GM21737 (cell line): ENCODE results near the gene ZNF618.

Experiments used
- ATAC-seq: cut with Tn5 transposase; IDR thresholded peaks from one replicate; pipeline ENCODE4 v1.9.1; 2021; ENCODE audit warnings: mild to moderate bottlenecking, moderate library complexity; ENCODE audit not compliant: unreplicated experiment

The ZNF618 gene

DNA sequence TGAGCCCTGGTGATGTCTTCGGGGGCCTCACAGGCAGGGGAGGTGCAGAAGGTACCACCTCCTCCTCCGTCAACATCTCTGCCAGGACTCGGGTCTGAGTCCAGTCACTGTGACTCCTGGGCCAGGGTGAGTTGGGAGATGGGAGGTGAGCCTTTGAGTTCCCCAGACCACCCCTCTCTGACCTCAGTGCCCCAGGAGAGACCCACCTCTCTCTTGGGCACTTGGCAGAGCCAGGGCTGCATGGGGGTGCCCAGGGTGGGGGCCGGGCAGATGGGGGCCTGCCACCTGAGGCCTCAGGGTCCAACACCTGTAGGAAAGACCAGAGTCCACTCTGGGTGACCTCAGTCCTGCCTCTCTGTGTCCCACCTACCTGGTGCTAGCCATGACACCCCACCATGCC is 216.2 kb downstream of the ZNF618 start:
- no peak for ATAC-seq

DNA sequence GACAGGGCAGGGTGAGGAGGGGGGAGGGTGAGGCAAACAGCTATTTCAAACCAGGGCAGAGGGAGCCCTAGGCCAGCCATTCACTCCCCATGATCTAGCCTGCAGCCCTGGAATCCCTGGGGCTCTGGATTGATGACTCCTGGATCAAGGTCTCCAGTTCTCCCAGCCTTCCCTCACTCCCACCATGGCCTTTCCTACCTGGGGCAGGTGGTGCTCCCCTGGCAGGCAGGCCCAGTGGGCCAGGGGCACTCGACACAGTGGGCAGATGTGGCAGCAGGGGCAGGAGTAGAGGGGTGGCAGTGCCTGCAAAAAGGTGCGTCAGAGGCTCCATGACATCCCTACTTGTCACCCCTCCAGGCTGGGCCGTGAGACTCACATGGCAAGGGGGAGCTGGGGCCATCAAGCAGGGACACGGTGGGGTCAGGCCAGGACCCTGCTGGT is 216.9 kb downstream of the ZNF618 start:
- ATAC-seq, result no peak

DNA sequence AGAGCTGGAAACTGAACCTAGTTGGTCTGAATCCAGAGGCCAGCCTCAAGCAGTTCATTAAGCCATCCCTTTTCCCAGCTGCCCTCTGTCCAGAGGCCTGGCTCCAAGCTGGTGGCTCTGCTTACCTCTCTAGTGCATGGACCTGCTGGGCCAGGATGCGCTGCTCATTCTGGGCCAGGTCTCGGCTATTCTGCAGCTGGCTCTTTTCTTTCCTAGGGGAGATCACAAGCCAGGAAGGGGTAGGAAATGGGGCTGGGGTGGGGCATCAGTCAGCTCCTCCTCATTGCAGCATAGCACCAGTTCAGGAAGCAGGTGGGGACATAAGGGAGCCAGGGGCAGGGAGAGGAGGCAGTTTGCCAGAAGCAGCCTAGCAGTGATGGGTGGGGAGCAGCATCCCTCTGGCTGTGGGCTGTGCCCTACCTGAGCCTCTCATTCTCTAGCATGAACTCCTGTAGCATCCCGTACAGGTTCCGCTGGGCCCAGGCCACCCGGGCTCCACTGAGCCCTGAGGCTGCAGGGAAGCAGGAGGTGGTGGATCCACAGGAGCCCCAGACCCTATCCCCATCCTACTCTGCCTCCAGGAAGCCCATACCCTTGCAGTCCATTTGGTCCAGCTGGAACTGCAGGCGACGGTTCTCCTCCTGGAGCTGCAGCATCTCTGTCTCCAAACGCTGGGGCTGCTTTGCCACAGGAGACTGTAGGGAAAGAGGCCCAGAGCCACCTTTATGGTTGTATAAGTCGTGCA is 217.8 kb downstream of the ZNF618 start:
- no peak for ATAC-seq

DNA sequence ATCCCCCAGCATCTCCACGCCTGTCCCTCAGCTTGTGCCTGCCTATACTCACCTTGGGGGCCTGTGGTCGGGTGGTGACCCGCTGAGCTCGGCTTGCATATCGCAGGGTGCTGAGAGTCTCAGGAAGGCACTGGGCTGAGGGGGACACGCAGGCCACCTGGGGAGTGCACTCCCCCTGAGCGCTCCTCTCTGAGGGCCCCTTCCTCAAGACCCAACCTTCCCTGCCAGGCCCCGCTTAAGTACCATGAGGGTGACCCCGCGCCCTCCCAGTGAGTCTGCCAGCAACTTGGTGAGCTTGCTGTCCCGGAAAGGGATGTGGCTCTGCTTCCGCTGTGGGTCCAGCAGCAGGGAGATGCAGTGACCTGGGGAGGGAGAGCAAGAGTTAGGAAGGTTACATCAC is 218.9 kb downstream of the ZNF618 start:
- no peak for ATAC-seq

DNA sequence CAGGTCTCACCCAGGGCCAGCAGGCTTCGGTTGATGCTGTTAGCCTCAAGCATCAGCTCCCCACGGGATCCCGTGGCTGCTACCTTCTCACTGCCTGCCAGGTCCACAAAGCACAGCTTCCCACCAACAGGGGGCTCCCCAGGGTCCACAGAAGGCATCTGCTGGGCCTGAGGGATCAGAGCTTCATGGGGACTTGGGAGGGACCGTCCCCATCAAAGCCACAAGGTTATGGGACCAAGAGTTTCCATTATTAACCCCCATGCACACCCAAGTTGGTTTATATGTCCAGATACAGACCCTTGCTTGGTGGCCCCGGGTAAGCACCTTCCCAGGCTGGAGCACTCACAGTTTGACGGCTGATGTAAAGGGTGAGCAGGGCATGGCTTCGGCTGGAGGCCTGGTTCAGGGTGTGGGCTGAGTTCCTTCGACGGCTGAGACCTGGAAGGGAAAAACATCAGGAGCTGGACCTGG is 220.0 kb downstream of the ZNF618 start:
- ATAC-seq, result no peak

DNA sequence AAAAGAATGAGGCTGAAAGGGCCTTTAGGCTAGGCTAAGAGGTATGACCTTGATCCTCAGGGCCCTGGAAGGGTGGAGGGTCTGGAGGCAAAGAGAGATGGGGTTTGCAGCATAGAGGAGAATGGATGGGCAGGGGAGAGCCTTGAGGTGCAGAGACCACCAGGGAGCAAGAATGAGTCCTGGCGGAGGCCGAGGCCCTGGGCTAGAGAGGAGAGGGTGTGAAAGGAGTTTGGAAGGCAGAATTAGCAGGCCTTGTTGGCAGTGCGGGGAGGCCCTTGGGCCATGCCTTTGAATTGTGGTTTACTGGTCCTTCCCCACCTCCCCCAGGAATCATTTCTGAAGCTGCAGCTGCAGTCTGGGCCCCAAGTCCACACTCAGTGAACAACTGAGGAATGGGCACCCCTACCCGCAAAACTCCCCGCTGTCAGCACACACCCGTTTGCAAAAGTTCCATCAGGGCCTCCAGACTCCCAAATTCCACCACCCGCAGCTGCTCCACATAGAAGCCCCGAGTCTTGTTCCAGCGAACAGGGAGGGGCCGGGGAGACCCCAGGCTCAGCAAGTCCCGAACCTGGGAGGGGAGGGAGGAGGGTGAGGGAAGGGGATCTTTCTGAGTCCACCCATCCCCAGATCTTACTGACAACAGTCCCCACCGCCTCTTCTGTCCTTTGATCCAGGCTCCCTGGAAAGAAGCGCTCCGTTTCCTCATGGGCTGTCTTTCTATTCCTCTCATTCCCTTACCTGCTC is 220.9 kb downstream of the ZNF618 start:
- no peak for ATAC-seq

GRCh38 chr9:114097613-114098020 is 221.5 kb downstream of the ZNF618 start:
- ATAC-seq, result no peak

- ATAC-seq, result no peak
These were observed 222.2 kb downstream of the ZNF618 start for GRCh38 chr9:114098021-114098935.

DNA sequence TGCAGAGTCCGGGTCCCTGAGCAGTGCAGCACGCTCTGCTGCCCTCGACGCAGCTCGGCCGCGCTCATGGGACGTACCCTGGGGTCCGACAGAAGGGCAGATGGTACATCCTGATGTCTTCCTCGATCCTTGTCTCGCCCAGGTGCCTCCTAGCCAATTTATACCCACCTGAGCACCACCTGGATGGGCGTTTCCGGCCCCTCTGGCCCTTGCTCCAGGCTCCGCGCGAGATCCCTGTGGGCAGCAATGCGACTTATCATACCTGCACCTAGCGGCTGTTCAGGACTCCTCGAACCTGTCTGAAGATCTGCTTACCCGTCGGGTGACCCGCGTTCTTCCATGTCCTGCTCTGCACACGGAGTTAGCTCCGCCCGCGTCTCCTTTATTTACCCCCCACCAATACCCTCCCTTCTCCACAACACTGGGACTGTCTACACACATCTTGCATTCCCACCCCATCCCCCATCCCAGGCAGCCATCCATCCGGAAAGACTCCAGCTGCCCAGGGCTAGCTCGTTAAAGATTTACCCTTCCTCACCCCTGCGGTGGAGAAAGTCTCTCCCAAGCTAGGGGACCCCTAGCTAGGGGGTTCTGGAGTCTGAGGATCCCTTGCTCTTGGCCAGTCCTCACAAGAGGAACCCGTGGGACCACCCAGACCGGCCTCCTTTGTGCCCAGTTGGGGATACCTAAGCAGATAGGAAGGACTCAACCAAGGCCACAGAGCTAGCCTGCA is 223.0 kb downstream of the ZNF618 start, which contains the start of gene KIF12:
Gene KIF12, minus strand, starts transcription at position 357 of the 733 bp plus-strand sequence. Its CDS starts 16 bp downstream, at position 341.
- no peak for ATAC-seq

- ATAC-seq, result no peak
These were observed 223.7 kb downstream of the ZNF618 start for GRCh38 chr9:114099669-114100270.

DNA sequence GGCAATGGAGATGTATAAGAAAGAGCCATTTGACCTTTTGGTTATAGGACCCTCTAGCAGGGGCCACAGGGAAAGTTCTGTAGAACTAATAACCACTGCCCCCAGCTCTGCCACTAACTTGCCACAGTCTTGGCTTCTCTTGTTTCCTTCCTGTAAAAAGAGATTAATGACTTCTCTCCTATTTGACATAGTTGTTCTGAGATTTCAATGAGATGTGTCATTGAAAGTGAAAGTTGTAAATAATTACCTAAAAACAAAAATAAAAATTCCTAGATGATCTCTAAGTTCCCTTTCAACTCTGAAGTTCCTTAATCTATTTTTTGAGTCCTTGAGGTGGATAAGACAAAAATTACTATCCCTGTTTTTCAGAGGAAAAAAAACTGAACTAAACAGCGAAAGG is 224.4 kb downstream of the ZNF618 start:
- no peak for ATAC-seq

GRCh38 chr9:114102484-114102883 is 226.4 kb downstream of the ZNF618 start:
- ATAC-seq, result no peak

DNA sequence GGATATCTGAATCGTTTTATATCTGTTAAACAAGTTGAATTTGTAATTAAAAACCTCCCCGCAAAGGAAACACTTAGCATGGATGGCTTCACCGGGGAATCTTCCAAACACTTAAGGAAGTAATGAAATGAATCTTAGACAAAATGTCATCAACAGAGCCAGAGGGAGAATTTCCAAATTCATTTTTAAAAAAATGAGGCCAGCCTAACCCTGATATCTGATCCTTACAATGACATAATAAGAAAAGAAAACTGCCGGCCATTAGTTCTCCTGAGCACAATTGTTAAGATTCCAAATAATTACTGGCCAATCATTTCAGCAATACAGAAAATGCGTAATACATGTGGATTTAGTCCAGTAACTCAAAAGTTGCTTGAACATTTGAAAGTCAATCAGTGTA is 229.1 kb downstream of the ZNF618 start:
- no peak for ATAC-seq
